Ramos (cell line): ENCODE measurements around the gene ABO.
"Not testable (repeated sequence)": the region's sequence is repeated elsewhere in the genome, so short reads cannot be mapped to it uniquely, and the experiment has no call there.

Source experiments
- in situ Hi-C: fragments of 300-500 bp; cut with MboI; formaldehyde crosslinking; loops from one replicate; pipeline ENCODE4 v1.14.3; 2022; ENCODE audit warnings: low sequenced_read_pairs; ENCODE audit not compliant: unreplicated experiment

The ABO gene

GRCh38 chr9:133208171-133208879, 66.7 kb downstream of the ABO start:
- in situ Hi-C loops, result not testable (repeated sequence)

GRCh38 chr9:133207540-133208170, 67.3 kb downstream of the ABO start:
- in situ Hi-C loops, result no loop called here

GRCh38 chr9:133207021-133207531, 67.9 kb downstream of the ABO start:
- in situ Hi-C loops, result no loop called here

- in situ Hi-C loops, result no loop called here
Observed at GRCh38 chr9:133205996-133206931, 68.7 kb downstream of the ABO start.

GRCh38 chr9:133205481-133205887, 69.5 kb downstream of the ABO start:
- in situ Hi-C loops, result not testable (repeated sequence)
